Measurements from ENCODE around the gene PDLIM7.

Gene PDLIM7

DNA sequence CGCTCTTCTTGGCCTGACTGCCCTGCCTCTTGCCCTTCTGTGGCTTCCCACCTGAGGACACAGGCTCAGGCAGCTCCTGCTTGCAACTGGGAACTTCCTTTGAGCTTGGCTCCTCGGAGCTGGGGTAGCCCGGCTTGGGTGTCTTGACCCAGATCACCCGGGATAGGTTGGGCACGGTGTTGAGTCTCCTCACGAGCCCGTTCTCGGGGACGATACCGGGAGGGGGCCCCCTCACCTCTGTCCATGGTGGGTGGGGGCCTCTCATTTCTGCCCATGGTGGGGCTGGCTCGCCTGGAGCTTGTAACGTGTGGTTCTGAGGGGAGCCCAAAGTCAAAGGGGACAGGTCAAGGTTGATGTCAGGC, 27.1 kb upstream of the PDLIM7 start:
- DNase-seq = no peak

DNA sequence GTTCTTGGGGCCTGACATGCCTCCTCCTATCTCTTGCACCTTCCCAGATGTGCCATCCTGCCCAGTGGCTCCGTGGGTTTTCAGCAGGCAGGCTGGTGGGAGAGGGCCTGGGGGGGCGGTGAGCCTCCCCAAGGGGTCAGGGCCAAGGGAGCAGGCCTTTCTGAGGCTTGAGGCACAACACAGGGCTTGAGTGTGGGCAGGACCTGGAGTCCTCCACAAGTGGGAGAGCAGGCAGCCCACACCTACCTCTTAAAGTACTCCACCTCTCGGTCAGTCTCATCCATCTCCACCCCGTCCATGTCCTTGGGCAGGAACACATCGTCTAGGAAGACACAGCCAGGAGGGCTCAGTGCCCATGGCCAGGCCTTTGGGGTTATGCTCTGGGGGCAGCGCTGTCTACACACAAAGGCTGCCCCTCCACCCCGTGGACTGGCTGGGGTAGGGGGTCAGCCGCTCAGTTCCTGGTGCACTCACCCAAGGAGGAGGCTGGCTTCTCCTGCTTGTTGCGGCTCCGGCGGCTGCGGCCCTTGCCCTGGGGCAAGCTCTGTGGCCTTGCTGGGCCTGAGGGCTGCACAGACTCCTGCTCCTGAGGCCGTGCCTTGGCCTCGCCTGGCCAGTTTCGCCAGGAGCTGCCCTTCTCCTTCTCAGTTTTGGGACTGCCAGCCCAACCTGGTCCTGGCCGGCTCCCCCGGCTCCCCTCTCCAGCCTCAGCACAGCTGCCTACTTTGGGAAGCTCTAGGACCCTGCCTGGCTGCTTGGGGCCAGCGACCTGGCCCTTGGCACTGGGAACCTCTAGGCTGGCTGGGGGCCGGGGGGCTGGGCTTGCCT, 26.5 kb upstream of the PDLIM7 start:
- no peak for DNase-seq

DNA sequence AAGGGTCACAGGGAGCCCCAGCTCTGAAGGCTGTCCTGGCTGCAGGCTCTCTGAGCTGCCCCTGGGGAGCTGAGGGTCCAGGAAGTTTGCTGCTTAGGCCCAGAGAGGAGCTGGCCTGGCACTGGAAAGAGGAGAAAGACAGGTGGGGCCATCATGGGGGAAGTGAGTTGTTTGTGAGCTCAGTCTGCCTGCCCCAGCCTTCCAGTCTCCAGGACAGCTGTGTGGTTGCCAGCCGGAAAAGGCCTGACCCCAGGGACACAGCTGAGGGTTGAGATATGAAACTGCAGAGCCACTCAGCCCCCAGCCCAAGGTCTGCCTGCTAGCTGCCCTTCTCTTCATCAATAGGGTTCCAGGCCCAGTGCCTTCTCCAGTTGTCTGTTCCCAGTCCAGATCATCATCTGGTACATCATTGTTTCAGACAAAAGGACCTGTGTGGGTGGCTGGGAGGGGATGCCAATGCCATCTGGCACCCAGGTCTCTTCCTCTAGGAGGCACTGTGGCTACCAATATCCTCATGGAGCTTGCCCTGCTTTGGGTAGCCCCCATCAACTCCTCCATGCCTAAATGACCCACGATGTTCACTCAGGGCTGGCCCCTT, 23.6 kb upstream of the PDLIM7 start:
- DNase-seq = no peak

DNA sequence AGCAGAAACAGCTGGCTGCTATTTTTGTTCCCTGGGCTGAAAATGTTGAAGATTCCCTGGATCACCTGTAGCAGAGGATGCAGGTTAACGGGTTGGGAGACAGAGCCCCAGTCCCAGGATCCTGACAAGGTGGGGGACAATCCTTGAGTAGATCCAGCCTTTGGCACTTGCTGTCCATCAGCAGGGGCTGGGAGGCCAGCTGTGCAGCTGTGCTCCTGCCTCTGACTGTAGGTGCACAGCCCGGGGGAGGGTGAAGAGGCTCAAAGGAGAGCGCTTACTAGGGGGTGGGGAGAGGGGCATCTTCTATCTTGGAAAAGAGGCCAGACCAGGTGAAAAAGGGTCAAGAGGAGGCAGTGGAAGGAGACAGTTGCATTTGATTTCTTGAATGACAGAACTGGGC, 22.9 kb upstream of the PDLIM7 start:
- no peak for DNase-seq

DNA sequence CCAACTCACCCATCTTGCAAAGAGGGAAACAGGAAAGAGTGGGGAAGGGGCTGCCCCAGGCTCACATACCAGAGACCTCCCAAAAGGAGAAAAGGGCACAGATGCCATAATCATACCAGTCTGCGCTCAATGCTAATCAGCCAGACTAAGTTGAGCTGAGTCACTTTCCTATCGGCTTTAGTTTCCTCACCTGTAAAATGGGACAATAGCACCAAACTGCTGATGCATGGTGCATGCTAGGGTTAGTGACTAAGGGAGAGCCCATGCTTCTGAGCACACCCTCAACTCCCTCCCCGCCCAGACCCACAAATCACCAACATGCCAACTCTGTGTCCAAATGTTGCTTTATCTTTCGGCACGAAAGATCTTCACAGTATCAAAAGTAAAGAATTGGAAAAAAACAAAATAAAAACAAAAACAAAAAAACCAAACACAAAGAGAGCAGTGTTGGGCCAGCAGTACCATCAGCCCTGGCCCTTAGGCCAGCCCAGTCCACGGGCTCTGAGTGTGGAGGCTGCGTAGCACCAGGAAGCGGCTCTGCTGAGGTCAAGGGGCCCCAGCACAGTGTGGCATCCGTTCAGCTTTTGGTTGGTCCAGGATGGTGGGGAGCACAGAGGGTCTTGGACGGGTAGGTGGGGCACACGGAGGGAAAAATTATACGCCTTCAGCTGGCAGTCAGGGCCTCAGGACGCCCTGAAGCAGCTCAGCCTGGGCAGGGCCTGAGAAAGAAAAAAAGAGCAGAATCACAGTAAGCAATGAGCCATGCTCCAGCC, 22.2 kb upstream of the PDLIM7 start:
- DNase-seq = no peak

DNA sequence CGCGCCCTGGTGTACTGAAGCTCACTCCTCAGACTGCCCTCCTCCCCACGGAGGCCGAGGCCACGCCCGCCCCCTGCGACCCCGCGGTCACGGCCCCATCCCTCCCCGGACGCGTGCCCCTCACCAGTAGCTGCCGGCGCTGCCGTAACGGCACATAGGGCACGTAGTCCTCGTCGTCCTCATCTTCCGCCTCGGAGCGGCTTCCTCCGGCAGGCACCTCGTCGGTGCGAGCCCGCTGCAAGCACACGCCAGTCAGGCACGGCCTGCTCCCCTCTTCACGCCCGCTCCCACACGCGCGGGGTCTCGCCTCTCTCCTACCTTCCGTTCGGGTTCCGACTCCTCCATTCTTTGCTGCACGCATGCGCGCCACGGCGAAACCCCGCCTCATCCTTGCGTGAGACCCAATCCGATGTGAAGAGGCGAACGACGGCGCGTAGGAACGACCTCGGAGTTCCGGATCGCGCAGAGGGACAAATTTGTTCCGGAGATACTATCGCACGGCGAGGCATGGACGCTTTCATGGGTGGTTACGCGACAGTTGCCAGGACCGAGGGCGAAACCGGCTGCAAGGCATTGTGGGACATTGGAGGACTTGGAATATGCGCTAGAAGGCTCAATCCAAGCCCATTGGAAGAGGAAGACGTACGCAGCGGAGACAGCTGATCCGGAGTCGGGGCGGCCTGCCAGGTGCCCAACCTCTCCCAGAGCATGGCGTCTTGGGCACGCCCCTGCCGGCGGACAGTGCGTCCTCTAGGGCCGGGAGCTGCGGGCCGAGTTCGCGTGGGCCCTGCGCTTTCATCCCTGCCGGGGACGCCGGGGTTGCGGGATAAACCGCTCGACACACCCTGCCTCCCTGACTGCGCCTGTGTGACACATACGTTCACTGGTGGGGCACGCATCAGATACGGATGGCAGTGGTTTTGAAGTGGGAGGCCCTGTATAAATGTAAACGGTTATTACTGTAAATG, 19.5 kb upstream of the PDLIM7 start, which contains the start of gene DDX41:
DDX41 (minus strand) TSS at position 361 of the 968 bp plus-strand sequence; CDS start at position 345, 16 bp downstream.
- DNase-seq = peak; percentile 97

DNA sequence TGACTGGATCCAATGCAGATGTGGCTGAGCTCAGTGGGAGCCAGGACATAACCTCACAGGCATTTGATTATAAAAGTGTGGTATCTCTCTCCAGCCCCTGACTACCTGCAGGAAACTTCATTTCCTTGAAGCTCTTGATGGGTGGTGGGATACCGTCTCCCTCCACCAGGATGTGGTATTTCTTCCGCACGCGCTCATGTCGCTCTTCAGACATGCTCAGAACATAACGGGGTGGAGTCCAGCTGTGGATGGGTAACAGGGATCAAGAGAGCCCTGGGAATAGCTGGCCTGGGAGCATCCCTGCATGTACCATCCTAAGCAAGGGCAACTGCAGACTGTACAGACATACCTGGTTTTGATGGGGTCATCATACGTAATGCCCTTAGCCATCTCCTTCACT, 18.2 kb upstream of the PDLIM7 start:
- no peak for DNase-seq

DNA sequence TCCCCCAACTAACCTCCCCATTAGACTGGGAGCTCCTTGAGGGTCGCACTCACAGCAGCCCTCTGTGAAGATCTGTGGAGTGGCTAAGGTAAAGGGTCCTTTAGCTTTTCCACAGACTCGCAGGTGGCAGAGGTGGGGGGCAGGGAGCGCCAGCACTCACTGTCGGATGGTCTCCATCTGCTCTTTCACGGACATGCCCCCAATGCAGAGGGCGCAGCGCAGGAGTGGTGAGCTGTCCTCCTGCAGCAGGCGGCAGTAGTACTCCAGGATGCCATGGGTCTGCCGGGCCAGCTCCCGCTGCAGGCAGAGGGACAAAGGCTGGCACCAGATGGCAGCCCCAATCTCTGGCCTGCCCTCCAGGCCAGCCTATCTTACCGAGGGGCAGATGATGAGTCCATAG, 17.1 kb upstream of the PDLIM7 start:
- no peak for DNase-seq

DNA sequence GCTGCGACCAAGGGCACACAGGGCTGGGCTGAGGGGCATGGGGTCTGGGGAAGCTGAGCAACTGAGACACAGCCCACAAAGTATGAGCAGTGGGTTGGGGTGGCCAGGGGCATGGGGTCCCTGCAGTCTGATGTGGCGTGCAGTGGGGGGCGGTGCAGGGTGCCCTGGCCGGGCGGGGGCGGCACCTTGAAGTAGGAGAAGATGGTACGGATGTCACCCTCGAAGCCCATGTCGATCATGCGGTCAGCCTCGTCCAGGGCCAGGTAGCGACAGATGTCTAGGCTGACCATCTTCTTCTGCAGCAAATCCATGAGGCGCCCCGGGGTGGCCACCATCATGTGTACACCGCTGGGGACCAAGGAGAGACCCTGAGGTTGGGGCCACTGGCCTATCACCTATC, 16.1 kb upstream of the PDLIM7 start:
- no peak for DNase-seq

DNA sequence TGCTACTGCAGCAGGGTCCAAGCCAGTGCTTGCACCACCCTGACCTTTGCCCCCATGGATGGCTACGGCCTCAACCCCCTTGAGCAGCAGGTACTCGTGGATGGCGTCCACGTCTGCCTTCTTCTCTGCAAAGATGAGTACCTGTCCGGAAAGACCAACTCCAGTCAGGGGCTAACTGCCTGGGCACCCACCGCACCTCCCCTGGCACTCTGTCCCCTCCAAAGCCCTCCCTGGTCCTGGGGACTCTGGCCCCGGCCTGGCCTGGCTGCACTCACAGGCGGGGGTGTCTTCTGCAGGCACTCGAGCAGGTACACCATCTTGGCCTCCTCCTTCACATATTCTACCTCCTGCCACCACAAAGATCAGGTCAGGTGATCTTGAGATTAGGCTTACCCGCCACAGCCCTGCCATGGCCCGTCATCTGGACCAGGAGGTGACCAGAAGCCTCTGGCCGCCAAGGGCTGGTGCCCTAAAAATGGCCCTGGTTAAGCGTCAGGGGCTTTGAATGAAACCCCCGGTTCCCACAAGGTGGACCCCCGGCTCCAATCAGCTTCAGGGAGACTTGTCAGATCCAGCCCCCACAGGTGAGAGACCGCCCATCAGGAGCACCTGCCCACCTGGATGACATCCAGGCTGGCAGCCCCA, 15.5 kb upstream of the PDLIM7 start:
- DNase-seq = no peak

DNA sequence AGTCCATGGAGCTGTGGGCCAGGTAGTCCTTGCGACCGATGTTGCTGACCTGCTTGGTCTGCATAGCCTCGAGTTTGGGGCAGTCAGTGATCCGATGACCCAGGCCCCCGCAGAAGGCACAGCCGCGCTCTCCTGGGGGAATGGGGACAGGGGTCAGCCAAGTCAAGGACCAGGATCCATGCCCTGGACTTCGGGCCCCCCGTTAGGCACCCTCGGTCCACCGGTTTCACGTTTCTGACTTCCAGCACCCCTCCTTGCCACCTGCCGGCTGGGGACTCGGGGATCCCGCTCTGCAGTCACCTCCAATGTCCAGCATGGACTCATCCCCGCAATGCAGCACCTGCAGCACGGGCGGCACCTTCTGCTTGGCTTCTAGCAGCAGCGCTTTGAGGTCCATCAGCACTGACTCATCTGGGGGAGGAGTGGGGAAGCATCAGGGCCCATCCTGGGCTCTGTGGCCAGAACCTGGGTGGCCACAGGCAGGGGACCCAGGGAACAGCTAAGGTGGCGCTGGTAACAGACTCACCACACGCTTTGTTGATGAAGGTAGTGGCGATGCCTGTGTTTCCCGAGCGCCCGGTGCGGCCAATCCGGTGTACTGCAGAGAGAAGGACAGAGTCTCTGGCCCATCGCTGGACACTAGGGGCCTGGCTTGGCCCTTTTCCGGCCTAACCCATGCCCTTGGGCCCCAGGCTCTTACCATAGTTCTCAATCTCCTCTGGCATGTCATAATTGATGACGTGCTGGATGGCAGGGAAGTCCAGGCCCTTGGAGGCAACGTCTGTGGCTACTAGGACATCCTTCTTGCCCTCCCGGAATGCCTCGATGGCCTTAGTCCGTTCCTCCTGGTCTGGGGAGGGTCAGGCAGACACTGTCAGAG, 14.6 kb upstream of the PDLIM7 start:
- no peak for DNase-seq

DNA sequence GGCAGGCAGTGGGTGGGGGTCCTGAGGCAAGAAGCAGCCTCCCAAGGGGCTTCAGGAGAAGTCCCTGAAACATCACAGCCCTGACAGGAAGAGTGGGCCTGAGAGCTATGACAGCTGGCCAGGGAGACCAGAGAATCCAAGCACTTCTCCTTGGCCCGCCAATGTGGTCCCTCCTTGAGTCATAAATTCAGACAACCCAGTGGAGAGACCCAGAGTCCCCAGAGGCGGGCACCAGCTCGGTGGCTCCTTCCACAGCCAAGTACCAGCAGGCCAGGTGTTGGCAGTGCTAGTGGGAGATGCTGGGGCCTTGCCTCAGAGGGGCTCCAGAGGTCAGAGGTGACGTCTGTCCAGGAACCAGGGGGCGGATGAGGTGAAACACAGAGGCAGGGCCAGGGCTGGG, 13.8 kb upstream of the PDLIM7 start:
- DNase-seq = no peak

DNA sequence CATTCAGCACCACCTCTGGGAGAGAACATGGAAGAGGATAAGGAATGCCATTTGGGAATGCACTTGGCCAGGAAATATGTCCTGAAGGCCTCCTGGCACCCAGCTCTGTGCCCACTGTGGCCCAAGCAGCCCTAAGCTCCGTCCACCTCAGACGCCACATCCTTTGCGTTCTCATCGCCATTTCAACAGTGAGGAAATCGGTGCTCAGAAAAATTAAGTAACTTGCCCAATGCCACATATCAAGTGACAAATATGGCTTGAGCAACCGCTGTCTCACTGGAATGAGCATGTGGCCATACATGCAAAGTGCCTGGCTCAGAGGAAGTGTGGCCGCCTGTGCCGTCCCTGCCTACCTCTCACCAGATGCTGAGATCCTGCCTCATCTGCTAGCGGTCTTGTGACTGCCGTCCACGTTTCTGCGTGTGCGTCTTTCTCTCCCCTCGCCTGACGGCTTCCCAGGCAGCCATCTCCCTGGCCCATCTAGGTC, 13.2 kb upstream of the PDLIM7 start:
- no peak for DNase-seq

DNA sequence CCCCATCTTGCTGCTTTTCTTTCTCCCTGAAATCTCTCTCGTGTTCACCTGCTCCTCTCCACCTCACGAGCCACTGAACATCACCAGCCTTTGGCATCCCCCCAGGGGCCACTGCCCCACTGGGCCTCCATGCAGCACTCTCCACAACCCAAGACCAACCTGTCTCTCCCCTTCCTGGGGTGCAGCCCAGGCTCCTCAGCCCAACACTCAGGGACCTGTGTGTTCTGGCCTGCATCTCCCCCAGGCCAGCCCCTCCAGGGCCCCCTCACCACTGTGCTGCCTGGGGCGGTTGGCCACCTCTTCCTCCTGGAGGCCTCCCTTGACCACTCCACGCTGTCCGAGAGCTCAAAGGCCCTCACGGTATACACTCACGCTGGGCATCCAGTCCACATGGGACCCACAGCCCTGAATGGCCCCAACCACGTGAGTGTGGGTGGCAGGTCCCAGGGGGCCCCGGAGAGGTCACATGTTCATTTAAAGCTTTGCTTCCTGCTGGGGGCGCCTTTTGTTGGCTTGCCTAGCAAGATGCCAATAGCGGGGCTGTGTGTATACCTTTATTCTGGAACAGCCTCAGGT, 12.7 kb upstream of the PDLIM7 start:
- no peak for DNase-seq

DNA sequence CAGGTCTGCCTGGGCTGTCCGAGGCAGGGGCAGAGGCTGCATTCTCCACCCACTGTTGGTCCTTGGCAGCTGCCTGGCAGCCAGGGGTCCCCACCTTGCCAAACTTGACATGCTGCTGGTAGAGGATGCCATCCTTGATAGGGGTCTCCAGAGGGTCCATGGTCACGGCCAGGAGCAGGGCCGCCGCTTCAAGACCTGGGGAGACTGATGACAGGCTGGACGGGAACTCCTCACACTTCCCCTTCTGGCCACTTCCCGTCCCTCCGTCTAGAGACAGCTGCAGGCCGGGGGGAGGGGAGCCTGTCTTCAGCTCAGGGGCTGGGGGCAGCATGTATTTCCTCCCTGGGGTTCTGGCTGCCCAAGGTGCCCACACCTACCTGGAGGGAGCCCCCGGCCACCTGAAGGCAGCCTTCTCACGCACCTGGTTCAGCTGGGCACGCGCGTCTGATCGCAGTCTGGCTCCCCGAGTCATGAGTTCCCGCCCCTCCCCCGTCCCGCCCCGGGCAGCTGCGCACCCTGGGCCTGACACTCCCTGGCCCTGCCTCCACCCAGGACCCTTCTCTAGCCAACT, 12.1 kb upstream of the PDLIM7 start, which contains the start of gene DOK3:
DOK3 (minus strand) TSS at position 446 of the 571 bp plus-strand sequence; CDS start at position 160, 286 bp downstream.
- no peak for DNase-seq

DNA sequence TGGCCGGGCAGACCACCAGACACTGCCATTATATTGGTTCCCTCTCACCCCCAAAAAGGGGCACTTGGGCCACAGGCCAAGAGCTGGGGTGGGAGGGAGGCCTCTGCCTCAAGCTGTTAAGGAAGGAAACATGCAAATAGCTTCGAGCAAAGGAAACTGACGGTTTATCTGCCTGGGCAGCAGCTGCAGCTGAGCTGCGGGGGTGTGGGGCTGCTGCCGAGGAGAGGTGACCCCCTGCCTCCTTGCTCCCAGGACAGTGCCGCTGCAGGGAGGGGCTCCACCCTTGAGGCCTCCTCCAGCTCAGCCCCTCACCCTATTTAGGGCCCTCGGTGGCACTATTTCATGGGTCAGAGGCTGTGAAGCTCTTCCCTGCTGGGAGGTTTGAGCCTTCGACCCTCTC, 11.4 kb upstream of the PDLIM7 start:
- DNase-seq = no peak

DNA sequence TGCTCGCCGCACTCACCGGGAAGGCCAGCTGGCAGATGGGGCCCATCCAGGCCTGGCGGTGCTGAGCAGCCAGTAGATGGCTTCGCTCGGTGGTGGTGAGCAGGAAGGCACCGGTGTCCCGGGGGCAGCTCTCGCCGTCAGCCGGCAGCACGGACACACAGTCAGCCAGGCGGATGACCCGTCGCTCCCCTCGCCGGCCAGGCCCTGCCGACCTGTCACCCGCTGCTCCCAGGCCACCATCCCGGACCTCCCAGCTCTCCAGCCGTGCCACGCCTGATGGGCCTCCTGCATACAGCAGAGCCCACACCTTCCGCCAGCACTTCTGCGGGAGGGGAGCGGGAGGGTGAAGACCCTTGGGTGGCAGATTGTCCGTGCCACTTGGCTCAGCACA, 10.8 kb upstream of the PDLIM7 start:
- no peak for DNase-seq

DNA sequence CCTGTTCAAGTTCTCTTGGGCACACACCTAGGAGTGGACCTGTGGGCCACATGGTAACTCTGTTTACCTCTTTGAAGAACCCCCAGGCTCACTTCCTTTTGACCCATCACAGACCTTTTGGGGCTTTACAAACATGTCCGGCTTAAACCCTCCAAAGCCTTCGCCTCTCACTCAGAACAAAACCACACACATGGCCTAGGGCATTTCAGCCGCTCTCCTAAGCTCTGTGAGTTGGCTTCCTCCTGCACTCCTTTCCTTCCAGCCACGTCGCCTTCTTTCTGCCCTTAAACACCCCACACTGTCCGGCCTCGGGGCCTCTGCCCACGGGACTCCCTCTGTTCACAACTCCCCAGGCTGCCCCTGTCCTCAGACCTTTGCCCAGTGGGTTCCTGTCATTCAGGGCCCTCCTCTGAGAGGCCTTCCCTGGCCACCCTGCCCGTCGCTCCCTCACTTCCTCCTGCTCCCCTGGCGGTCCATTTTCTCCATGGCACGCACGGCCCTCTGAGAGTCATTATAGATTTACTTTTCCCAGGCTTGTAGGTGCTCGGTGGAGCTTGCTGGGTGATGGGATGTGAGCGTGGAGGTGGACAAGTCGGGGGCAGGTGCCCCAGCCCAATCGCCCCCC, 10.3 kb upstream of the PDLIM7 start:
- DNase-seq = no peak

DNA sequence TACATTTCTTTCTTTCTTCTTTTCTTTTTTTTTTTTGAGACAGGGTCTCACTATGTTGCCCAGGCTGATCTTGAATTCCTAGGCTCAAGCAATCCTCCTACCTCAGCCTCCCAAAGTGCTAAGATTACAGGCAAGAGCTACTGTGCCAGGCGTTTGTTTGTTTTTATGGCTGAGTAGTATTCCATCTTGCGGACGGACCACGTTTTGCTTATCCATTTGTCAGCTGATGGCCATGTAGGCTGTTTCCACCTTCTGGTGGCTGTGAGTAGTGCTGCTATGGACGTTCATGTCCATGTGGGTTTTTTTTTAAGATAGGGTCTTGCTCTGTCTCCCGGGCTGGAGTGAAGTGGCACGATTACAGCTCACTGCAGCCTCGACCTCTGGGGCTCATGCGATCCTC, 9.8 kb upstream of the PDLIM7 start:
- DNase-seq = no peak

DNA sequence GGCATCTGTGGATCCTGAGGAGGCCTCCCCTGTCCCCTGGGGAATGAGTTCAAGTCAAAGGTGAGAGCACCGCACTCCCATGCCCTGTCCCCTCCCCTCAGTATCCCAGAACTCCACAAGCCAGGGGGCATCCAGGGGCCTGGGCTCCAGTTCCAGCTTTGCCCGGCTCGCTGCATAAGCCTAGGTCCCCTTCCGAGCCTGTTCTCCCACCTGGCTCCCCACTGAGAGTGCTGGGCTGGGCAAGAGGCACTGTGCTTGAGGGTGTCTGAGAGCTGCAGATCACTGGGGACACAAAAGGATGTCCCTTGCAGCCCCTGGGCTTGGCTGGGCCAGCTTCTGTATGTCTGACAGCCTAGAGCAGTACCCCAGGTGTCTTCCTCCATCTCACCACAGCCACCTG, 7.7 kb upstream of the PDLIM7 start:
- DNase-seq = no peak
